WTC11 (cell line): ENCODE data around the gene DNLZ. TPM values are rescaled to one million over a fixed set of nuclear protein-coding genes. Genes with fewer than 3 reads are reported as not detected.

Source experiments
- ATAC-seq: fragments of 200-7000 bp; cut with Tn5 transposase; 2 replicates; pipeline ENCODE4 v1.10.0; 2021; ENCODE audit warnings: mild to moderate bottlenecking, moderate library complexity
- CTCF ChIA-PET: fragments of 300-600 bp; sonication (Branson Sonifier 250); formaldehyde crosslinking; loops from one replicate; lab custom pipeline; 2021; ENCODE audit warnings: antibody characterized with exemption; lab: Charles Lee
- POLR2A ChIA-PET: fragments of 350-600 bp; sonication (Branson Sonifier 250); formaldehyde crosslinking; loops from one replicate; lab custom pipeline; 2021; ENCODE audit warnings: antibody characterized with exemption; lab: Charles Lee
- DNase-seq: peaks from one replicate; pipeline ENCODE4 v3.0.0; 2021; ENCODE audit warnings: low spot score
- H3K27ac Mint-ChIP-seq: 2 replicates; pipeline ENCODE4 v1.8.0; 2021; ENCODE audit warnings: mixed read lengths
- H3K27me3 Mint-ChIP-seq: 2 replicates; pipeline ENCODE4 v1.8.0; 2021; ENCODE audit warnings: low read depth, mild to moderate bottlenecking, moderate library complexity, mixed read lengths
- H3K36me3 Mint-ChIP-seq: 2 replicates; pipeline ENCODE4 v1.8.0; 2021; ENCODE audit warnings: mixed read lengths
- H3K4me1 Mint-ChIP-seq: 2 replicates; pipeline ENCODE4 v1.8.0; 2022; ENCODE audit warnings: mixed read lengths
- H3K4me3 Mint-ChIP-seq: 2 replicates; pipeline ENCODE4 v1.8.0; 2021; ENCODE audit warnings: mild to moderate bottlenecking, moderate library complexity, mixed read lengths
- H3K9me3 Mint-ChIP-seq: 2 replicates; pipeline ENCODE4 v1.8.0; 2021; ENCODE audit warnings: mixed read lengths
- CREB1 ChIP-seq: sonication (generic); formaldehyde crosslinking; IDR thresholded peaks from 2 replicates; pipeline ENCODE4 v1.8.0; 2023; ENCODE audit warnings: mild to moderate bottlenecking, missing genetic modification reagents
- FOXJ3 ChIP-seq: sonication (generic); formaldehyde crosslinking; IDR thresholded peaks from 2 replicates; pipeline ENCODE4 v1.9.0; 2021; ENCODE audit warnings: missing genetic modification reagents, mild to moderate bottlenecking, borderline replicate concordance
- GABPB1 ChIP-seq: sonication (generic); formaldehyde crosslinking; IDR thresholded peaks from 2 replicates; pipeline ENCODE4 v1.8.1; 2023; ENCODE audit warnings: mild to moderate bottlenecking, missing genetic modification reagents
- NFATC4 ChIP-seq: fragments of 250-450 bp; sonication (Bioruptor Pico); IDR thresholded peaks from 2 replicates; pipeline ENCODE4 v1.9.0; 2021; ENCODE audit warnings: mild to moderate bottlenecking
- NFE2L1 ChIP-seq: sonication (generic); formaldehyde crosslinking; IDR thresholded peaks from 2 replicates; pipeline ENCODE4 v1.8.1; 2023; ENCODE audit warnings: missing genetic modification reagents
- NR1H2 ChIP-seq: sonication (generic); formaldehyde crosslinking; IDR thresholded peaks from 2 replicates; pipeline ENCODE4 v1.9.0; 2021; ENCODE audit warnings: mild to moderate bottlenecking, moderate library complexity, missing genetic modification reagents
- OVOL2 ChIP-seq: fragments of 250-450 bp; sonication (Bioruptor Pico); IDR thresholded peaks from 2 replicates; pipeline ENCODE4 v1.9.0; 2021; ENCODE audit warnings: mild to moderate bottlenecking, borderline replicate concordance
- RELA ChIP-seq: sonication (generic); formaldehyde crosslinking; IDR thresholded peaks from 2 replicates; pipeline ENCODE4 v1.8.1; 2022; ENCODE audit warnings: missing genetic modification reagents, mild to moderate bottlenecking, borderline replicate concordance
- SP1 ChIP-seq: sonication (generic); formaldehyde crosslinking; conservative IDR thresholded peaks from 2 replicates; pipeline ENCODE4 v1.8.1; 2022; ENCODE audit warnings: missing genetic modification reagents
- TEAD4 ChIP-seq: sonication (generic); formaldehyde crosslinking; IDR thresholded peaks from 2 replicates; pipeline ENCODE4 v1.8.0; 2022; ENCODE audit warnings: mild to moderate bottlenecking, missing genetic modification reagents
- ZBTB21 ChIP-seq: sonication (generic); formaldehyde crosslinking; IDR thresholded peaks from 2 replicates; pipeline ENCODE4 v1.8.1; 2023; ENCODE audit warnings: mild to moderate bottlenecking, missing genetic modification reagents, borderline replicate concordance
- ZNF317 ChIP-seq: sonication (generic); formaldehyde crosslinking; IDR thresholded peaks from 2 replicates; pipeline ENCODE4 v1.8.1; 2023; ENCODE audit warnings: low read depth, mild to moderate bottlenecking, moderate library complexity, missing genetic modification reagents, borderline replicate concordance
- total RNA-seq: library from RNA; stranded (reverse); gene quantifications from 3 replicates; pipeline ENCODE4 v1.2.3, GENCODE V29; 2021
- TF ChIP-seq, protein P1 (sequence below): sonication (generic); formaldehyde crosslinking; conservative IDR thresholded peaks from 2 replicates; pipeline ENCODE4 v1.8.1; 2022; ENCODE audit warnings: mild to moderate bottlenecking, missing genetic modification reagents
- TF ChIP-seq, protein P2 (sequence below): fragments of 250-450 bp; sonication (Bioruptor Pico); IDR thresholded peaks from 2 replicates; pipeline ENCODE4 v1.9.0; 2021; ENCODE audit warnings: moderate library complexity, mild to moderate bottlenecking, inconsistent platforms, borderline replicate concordance
- TF ChIP-seq, protein P3 (sequence below): sonication (generic); formaldehyde crosslinking; IDR thresholded peaks from 2 replicates; pipeline ENCODE4 v1.8.0; 2022; ENCODE audit warnings: mild to moderate bottlenecking, missing genetic modification reagents
- TF ChIP-seq, protein P4 (sequence below): fragments of 250-450 bp; sonication (Bioruptor Pico); IDR thresholded peaks from 2 replicates; pipeline ENCODE4 v1.9.0; 2021; ENCODE audit warnings: mild to moderate bottlenecking
- TF ChIP-seq, protein P5 (sequence below): sonication (generic); formaldehyde crosslinking; IDR thresholded peaks from 2 replicates; pipeline ENCODE4 v1.8.1; 2022; ENCODE audit warnings: missing genetic modification reagents, borderline replicate concordance
- TF ChIP-seq, protein P6 (sequence below): fragments of 200-600 bp; IDR thresholded peaks from 2 replicates; pipeline ENCODE4 v1.8.0; 2022; ENCODE audit warnings: antibody characterized with exemption
- TF ChIP-seq, protein P7 (sequence below): fragments of 250-450 bp; sonication (Bioruptor Pico); conservative IDR thresholded peaks from 2 replicates; pipeline ENCODE4 v1.9.0; 2021; ENCODE audit warnings: mild to moderate bottlenecking
- TF ChIP-seq, protein P8 (sequence below): fragments of 250-450 bp; sonication (Bioruptor Pico); IDR thresholded peaks from 2 replicates; pipeline ENCODE4 v2.1.2; 2022; ENCODE audit warnings: mild to moderate bottlenecking, moderate library complexity

DNLZ gene
- total RNA-seq, 1 experiment from 2014 or later = 17.2 TPM

DNA sequence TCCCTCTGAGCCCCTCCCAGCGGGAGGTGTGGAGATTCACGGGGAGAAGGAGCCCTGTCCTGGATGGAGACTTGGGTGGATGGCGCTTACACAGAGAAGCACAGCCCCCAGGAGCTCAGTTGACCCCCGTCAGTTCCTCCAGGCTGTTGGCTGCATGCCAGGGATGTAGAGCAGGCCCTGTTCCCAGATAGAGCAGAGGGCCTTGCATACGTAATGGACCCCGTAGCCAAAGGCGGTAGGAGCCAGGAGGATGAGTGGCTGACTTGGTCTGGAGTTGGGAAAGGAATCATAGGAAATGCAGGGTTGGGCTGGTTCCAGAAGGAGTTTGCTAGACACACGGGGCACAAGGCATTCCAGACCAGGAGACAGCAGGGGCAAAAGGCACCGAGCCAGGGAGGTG lies 49.4 kb upstream of the DNLZ start:
- Mint-ChIP-seq H3K27me3 (no peaks in the 10 kb centered on the region), H3K4me1 (peaks cover 27% of the 10 kb centered on the region), H3K27ac (no peak overlapping the region), H3K4me3 (no peak overlapping the region), H3K36me3 (peaks cover 71% of the 10 kb centered on the region), H3K9me3 (no peaks in the 10 kb centered on the region)
- no peak for DNase-seq
- ChIA-PET POLR2A (no interaction called here), CTCF (no interaction called here)
- no peak for ATAC-seq
- no peak for TF ChIP-seq NFE2L1
- TF ChIP-seq, protein P1, sequence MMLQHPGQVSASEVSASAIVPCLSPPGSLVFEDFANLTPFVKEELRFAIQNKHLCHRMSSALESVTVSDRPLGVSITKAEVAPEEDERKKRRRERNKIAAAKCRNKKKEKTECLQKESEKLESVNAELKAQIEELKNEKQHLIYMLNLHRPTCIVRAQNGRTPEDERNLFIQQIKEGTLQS (CRISPR knock-in tag) = no peak
- no peak for TF ChIP-seq GABPB1
- no peak for TF ChIP-seq TEAD4 (CRISPR knock-in tag)
- TF ChIP-seq FOXJ3 (CRISPR knock-in tag) = no peak
- TF ChIP-seq, protein P2, sequence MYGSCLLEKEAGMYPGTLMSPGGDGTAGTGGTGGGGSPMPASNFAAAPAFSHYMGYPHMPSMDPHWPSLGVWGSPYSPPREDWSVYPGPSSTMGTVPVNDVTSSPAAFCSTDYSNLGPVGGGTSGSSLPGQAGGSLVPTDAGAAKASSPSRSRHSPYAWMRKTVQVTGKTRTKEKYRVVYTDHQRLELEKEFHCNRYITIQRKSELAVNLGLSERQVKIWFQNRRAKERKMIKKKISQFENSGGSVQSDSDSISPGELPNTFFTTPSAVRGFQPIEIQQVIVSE (CRISPR knock-in tag) = no peak
- TF ChIP-seq NFATC4 (CRISPR knock-in tag) = no peak
- TF ChIP-seq, protein P3, sequence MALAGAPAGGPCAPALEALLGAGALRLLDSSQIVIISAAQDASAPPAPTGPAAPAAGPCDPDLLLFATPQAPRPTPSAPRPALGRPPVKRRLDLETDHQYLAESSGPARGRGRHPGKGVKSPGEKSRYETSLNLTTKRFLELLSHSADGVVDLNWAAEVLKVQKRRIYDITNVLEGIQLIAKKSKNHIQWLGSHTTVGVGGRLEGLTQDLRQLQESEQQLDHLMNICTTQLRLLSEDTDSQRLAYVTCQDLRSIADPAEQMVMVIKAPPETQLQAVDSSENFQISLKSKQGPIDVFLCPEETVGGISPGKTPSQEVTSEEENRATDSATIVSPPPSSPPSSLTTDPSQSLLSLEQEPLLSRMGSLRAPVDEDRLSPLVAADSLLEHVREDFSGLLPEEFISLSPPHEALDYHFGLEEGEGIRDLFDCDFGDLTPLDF (CRISPR knock-in tag) = no peak
- TF ChIP-seq OVOL2 (CRISPR knock-in tag) = no peak
- no peak for TF ChIP-seq ZNF317 (CRISPR knock-in tag)
- TF ChIP-seq, protein P4, sequence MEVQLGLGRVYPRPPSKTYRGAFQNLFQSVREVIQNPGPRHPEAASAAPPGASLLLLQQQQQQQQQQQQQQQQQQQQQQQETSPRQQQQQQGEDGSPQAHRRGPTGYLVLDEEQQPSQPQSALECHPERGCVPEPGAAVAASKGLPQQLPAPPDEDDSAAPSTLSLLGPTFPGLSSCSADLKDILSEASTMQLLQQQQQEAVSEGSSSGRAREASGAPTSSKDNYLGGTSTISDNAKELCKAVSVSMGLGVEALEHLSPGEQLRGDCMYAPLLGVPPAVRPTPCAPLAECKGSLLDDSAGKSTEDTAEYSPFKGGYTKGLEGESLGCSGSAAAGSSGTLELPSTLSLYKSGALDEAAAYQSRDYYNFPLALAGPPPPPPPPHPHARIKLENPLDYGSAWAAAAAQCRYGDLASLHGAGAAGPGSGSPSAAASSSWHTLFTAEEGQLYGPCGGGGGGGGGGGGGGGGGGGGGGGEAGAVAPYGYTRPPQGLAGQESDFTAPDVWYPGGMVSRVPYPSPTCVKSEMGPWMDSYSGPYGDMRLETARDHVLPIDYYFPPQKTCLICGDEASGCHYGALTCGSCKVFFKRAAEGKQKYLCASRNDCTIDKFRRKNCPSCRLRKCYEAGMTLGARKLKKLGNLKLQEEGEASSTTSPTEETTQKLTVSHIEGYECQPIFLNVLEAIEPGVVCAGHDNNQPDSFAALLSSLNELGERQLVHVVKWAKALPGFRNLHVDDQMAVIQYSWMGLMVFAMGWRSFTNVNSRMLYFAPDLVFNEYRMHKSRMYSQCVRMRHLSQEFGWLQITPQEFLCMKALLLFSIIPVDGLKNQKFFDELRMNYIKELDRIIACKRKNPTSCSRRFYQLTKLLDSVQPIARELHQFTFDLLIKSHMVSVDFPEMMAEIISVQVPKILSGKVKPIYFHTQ (CRISPR knock-in tag) = no peak
- TF ChIP-seq CREB1 (CRISPR knock-in tag) = no peak
- no peak for TF ChIP-seq NR1H2 (CRISPR knock-in tag)
- TF ChIP-seq, protein P5, sequence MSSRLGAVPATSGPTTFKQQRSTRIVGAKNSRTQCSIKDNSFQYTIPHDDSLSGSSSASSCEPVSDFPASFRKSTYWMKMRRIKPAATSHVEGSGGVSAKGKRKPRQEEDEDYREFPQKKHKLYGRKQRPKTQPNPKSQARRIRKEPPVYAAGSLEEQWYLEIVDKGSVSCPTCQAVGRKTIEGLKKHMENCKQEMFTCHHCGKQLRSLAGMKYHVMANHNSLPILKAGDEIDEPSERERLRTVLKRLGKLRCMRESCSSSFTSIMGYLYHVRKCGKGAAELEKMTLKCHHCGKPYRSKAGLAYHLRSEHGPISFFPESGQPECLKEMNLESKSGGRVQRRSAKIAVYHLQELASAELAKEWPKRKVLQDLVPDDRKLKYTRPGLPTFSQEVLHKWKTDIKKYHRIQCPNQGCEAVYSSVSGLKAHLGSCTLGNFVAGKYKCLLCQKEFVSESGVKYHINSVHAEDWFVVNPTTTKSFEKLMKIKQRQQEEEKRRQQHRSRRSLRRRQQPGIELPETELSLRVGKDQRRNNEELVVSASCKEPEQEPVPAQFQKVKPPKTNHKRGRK = no peak
- no peak for TF ChIP-seq SP1 (CRISPR knock-in tag)
- TF ChIP-seq, protein P6, sequence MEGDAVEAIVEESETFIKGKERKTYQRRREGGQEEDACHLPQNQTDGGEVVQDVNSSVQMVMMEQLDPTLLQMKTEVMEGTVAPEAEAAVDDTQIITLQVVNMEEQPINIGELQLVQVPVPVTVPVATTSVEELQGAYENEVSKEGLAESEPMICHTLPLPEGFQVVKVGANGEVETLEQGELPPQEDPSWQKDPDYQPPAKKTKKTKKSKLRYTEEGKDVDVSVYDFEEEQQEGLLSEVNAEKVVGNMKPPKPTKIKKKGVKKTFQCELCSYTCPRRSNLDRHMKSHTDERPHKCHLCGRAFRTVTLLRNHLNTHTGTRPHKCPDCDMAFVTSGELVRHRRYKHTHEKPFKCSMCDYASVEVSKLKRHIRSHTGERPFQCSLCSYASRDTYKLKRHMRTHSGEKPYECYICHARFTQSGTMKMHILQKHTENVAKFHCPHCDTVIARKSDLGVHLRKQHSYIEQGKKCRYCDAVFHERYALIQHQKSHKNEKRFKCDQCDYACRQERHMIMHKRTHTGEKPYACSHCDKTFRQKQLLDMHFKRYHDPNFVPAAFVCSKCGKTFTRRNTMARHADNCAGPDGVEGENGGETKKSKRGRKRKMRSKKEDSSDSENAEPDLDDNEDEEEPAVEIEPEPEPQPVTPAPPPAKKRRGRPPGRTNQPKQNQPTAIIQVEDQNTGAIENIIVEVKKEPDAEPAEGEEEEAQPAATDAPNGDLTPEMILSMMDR = no peak
- TF ChIP-seq, protein P7, sequence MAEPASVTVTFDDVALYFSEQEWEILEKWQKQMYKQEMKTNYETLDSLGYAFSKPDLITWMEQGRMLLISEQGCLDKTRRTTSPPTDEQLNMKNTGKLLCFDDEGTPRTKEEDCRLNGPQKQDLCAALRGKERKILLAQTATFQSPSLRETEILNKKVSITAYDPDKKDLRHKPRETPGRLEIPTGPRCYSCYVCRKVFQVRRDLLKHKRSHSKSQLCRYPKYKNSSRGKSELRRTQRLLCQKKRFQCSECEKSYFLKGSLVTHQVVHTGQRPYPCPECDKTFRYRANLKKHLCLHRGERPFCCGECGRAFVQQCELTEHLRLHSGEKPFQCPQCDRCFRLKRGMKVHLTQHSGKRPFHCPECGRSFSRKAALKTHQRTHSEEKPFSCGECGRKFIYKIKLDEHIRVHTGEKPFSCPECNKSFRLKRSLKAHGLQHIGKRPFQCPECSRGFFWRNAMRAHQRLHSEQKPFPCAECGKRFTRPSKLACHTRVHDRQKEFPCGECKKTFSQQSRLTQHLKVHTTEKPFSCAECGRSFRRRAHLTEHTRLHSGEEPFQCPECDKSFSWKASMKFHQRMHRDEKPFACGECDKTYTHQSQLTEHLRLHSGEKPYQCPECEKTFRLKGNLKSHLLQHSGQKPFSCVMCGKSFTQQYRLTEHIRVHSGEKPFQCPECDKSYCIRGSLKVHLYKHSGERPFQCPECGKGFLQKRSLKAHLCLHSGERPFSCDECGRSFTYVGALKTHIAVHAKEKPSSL (CRISPR knock-in tag) = no peak
- TF ChIP-seq RELA (CRISPR knock-in tag) = no peak
- TF ChIP-seq, protein P8, sequence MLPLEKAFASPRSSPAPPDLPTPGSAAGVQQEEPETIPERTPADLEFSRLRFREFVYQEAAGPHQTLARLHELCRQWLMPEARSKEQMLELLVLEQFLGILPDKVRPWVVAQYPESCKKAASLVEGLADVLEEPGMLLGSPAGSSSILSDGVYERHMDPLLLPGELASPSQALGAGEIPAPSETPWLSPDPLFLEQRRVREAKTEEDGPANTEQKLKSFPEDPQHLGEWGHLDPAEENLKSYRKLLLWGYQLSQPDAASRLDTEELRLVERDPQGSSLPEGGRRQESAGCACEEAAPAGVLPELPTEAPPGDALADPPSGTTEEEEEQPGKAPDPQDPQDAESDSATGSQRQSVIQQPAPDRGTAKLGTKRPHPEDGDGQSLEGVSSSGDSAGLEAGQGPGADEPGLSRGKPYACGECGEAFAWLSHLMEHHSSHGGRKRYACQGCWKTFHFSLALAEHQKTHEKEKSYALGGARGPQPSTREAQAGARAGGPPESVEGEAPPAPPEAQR (CRISPR knock-in tag) = no peak
- no peak for TF ChIP-seq ZBTB21 (CRISPR knock-in tag)
